Kidney capillary endothelial cell (primary cell): ENCODE data around the gene OR5F1.

ENCODE experiments used
- DNase-seq: peaks from one replicate; pipeline ENCODE4 v3.0.0-alpha.2; 2018; ENCODE audit warnings: low spot score

Gene OR5F1

GRCh38 chr11:55994525-55994924, at the start of gene OR5F1:
OR5F1 (minus strand) TSS chr11:55994625; CDS start chr11:55994625, 0 bp downstream.
- DNase-seq = no peak

- DNase-seq = no peak
Measured at GRCh38 chr11:56027354-56027753, 32.9 kb upstream of the OR5F1 start, which contains the start of gene OR5AS1. OR5AS1 (plus strand) TSS chr11:56027654; CDS start chr11:56030419, 2,765 bp downstream.

DNA sequence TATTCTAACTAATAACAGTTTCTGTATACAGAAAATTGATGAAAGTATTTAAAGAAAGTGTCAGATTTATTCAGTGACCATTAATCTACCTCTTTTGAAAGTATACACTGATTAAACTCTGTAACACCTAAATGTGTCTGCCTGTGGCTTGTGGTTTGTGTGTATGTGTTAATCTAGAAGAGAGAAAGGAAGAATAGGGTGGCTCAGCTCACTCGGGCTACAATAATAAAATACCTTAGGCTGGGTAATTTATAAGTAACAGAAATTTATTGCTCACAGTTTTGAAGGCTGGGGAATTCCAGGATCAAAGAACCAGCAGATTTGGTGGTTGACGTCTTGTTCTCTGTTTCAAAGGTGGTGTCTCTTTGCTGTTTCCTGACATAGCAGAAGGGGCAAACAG, 19.4 kb upstream of the OR5F1 start:
- no peak for DNase-seq

- DNase-seq = no peak
Measured at GRCh38 chr11:56010716-56011115, 16.3 kb upstream of the OR5F1 start.

DNA sequence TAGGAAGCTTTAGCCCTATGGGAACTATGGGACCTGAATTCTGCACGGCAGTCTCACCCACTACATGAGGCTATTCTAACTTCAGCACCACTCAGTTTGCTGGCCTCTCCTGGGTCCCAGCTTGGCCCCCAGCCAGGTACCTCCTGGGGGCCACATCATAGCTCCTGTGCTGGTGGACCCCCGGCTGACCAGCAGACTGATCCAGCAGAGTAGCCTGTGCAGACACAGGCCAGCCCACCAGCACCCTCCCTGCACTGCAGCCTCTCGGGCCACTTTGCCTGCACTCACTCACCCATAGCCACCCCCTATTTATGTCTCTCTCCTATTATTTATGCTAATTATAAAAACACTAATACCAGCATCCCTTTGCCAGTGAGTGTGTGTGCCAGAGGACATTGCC, 23.5 kb downstream of the OR5F1 start:
- DNase-seq = no peak

- DNase-seq = no peak
Measured at GRCh38 chr11:55969845-55970244, 24.6 kb downstream of the OR5F1 start, which contains the start of gene OR10AG1. OR10AG1 (minus strand) TSS chr11:55969945; CDS start chr11:55969907, 38 bp downstream.

GRCh38 chr11:55967914-55968313, 26.5 kb downstream of the OR5F1 start:
- DNase-seq = no peak

- DNase-seq = no peak
Measured at GRCh38 chr11:55966391-55966790, 28.0 kb downstream of the OR5F1 start.

DNA sequence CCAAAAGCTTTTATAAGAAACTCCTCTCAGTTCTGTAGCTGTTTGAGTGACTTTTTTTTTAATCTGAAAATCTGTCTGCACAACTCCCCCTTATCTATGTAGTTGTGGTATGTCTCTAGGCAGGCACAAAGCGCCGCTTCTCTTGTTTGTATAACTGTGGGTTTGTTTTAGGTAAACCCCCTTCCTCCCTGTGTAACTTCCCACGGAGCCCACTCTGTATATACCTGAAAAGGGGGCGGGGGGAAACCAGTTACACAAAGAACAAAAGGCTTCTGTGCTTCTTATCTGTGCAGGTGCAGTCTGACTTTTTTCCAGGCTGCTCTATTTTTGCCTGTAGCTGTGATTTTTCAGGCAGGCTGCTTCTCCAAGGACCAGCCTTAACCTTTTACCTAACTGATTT, 37.9 kb downstream of the OR5F1 start:
- DNase-seq = no peak

DNA sequence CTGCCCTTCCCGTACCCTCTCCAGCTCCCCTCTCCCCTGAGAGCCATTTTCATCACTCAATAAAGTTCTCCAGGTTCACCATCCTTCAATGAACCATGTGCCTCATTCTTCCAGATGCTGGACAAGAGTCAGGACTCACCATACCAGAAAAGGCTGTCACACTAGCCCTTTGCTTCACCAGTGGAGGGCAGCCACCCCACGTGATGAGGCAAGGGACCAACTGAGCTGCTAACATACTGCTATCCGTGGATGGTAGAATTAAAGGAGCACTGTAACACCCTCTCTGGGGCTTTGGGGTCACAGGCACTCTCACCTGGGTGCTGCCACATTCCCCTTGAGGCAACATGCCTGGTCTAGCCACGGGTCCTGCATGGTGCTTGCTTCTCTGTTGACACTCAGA, 45.1 kb downstream of the OR5F1 start:
- DNase-seq = no peak
